Liver (tissue), 9 donors: ENCODE measurements around the gene LRRC74A. TPM values are rescaled to one million over a fixed set of nuclear protein-coding genes. Genes with fewer than 3 reads are reported as not detected.

Source experiments
- DNase-seq: peaks from one replicate; pipeline ENCODE4 v3.0.0-alpha.2; 2017; ENCODE audit warnings: low spot score
- H3K27ac ChIP-seq, 2 donors: one replicate each; pipeline ENCODE4 v1.7.0; 2013; ENCODE audit warnings: inconsistent platforms in 2 of 2, low read length in 2 of 2, control low read depth in 1 of 2, low read depth in 1 of 2, mild to moderate bottlenecking in 1 of 2
- H3K27me3 ChIP-seq, 4 donors: one replicate each; pipeline versions ENCODE4 v1.6.1 to v1.7.0; 2013; ENCODE audit warnings: low read length in 3 of 4, inconsistent platforms in 1 of 4, mild to moderate bottlenecking in 1 of 4, moderate library complexity in 1 of 4; ENCODE audit not compliant: control insufficient read depth in 4 of 4, insufficient read depth in 4 of 4
- H3K36me3 ChIP-seq, 4 donors: one replicate each; pipeline versions ENCODE4 v1.6.1 to v1.7.0; 2013; ENCODE audit warnings: low read length in 3 of 4, mild to moderate bottlenecking in 3 of 4, low read depth in 1 of 4, moderate library complexity in 1 of 4; ENCODE audit not compliant: control insufficient read depth in 4 of 4, insufficient read depth in 3 of 4
- H3K4me1 ChIP-seq, 4 donors: one replicate each; pipeline versions ENCODE4 v1.6.1 to v1.7.0; 2013; ENCODE audit warnings: low read length in 3 of 4, mild to moderate bottlenecking in 3 of 4, moderate library complexity in 1 of 4; ENCODE audit not compliant: control insufficient read depth in 4 of 4, insufficient read depth in 4 of 4
- H3K4me3 ChIP-seq, 3 donors: one replicate each; pipeline versions ENCODE4 v1.6.1 to v1.7.0; 2013; ENCODE audit warnings: low read length in 3 of 3, control low read depth in 1 of 3, low read depth in 1 of 3, mild to moderate bottlenecking in 1 of 3
- H3K9ac ChIP-seq, 2 donors: one replicate each; pipeline ENCODE4 v1.7.0; 2013; ENCODE audit warnings: low read length in 2 of 2, mild to moderate bottlenecking in 2 of 2, moderate library complexity in 2 of 2, control low read depth in 1 of 2, low read depth in 1 of 2
- H3K9me3 ChIP-seq, 4 donors: one replicate each; pipeline versions ENCODE4 v1.6.1 to v1.7.0; 2013; ENCODE audit warnings: low read length in 3 of 4; ENCODE audit not compliant: control insufficient read depth in 4 of 4
- ATF3 ChIP-seq: IDR thresholded peaks from 2 replicates; pipeline ENCODE4 v1.6.1; 2016; ENCODE audit warnings: antibody characterized with exemption
- CTCF ChIP-seq: fragments of 150-350 bp; IDR thresholded peaks from 2 replicates; pipeline ENCODE4 v1.5.1; 2017; ENCODE audit warnings: improper control_type of control experiment, low read depth, low read length; ENCODE audit not compliant: missing input control
- FOXA1 ChIP-seq: IDR thresholded peaks from 2 replicates; pipeline ENCODE4 v1.6.1; 2016; ENCODE audit warnings: antibody characterized with exemption
- GABPA ChIP-seq, 2 donors: IDR thresholded peaks in 1 of 2; conservative IDR thresholded peaks in 1 of 2; 2 replicates each; pipeline ENCODE4 v1.6.1; 2016; ENCODE audit warnings: antibody characterized with exemption in 2 of 2, mild to moderate bottlenecking in 1 of 2, moderate library complexity in 1 of 2
- HNF4A ChIP-seq, 2 donors: conservative IDR thresholded peaks; 2 replicates each; pipeline ENCODE4 v1.6.1; 2016; ENCODE audit warnings: antibody characterized with exemption in 2 of 2, mild to moderate bottlenecking in 2 of 2
- JUND ChIP-seq, 2 donors: IDR thresholded peaks; 2 replicates each; pipeline ENCODE4 v1.6.1; 2016; ENCODE audit warnings: antibody characterized with exemption in 2 of 2
- MAX ChIP-seq: IDR thresholded peaks from 2 replicates; pipeline ENCODE4 v1.6.1; 2016; ENCODE audit warnings: antibody characterized with exemption
- NR2F2 ChIP-seq: IDR thresholded peaks from 2 replicates; pipeline ENCODE4 v1.6.1; 2016; ENCODE audit warnings: antibody characterized with exemption
- RAD21 ChIP-seq, 2 donors: IDR thresholded peaks; 2 replicates each; pipeline ENCODE4 v1.6.1; 2016; ENCODE audit warnings: antibody characterized with exemption in 2 of 2, mild to moderate bottlenecking in 2 of 2
- RXRA ChIP-seq, 2 donors: IDR thresholded peaks; 2 replicates each; pipeline ENCODE4 v1.6.1; 2017 to 2018; ENCODE audit warnings: antibody characterized with exemption in 2 of 2, mild to moderate bottlenecking in 1 of 2
- TAF1 ChIP-seq: conservative IDR thresholded peaks from 2 replicates; pipeline ENCODE4 v1.6.1; 2016; ENCODE audit warnings: antibody characterized with exemption, mild to moderate bottlenecking
- YY1 ChIP-seq: IDR thresholded peaks from 2 replicates; pipeline ENCODE4 v1.6.1; 2016; ENCODE audit warnings: antibody characterized with exemption, mild to moderate bottlenecking
- ZBTB33 ChIP-seq: IDR thresholded peaks from 2 replicates; pipeline ENCODE4 v1.6.1; 2016; ENCODE audit warnings: antibody characterized with exemption
- WGBS: extraction: QIAGEN DNeasy Blood & Tissue Kit; methylation state at CpG from one replicate; pipeline ENCODE4 v1.1.7; 2013; 5-methylcytosine and 5-hydroxymethylcytosine counted together
- polyA plus RNA-seq, 2 donors: library from polyadenylated mRNA; stranded (reverse) in 1 of 2; unstranded in 1 of 2; fragments of 200-250 nt in 1 of 2; fragments of >200 nt in 1 of 2; fragmentation: Nextera tagmentation in 1 of 2; extraction: Ambion mirVana in 1 of 2; gene quantifications; one replicate each; pipeline versions ENCODE4 v1.2.1 to v1.2.3, GENCODE V29; 2013 to 2015
- total RNA-seq, 2 donors: library from RNA; depleted of rRNA; stranded (reverse); fragments of >200 nt; gene quantifications; one replicate each; pipeline ENCODE4 v1.2.3, GENCODE V29; 2014
- donor health status: healthy.
- donor health status: healthy.
- donor health status: healthy.
- donor health status: healthy.
- donor health status: healthy.

The LRRC74A gene
- total and polyA plus RNA-seq, 4 donors: not detected

GRCh38 chr14:76778546-76779215 is 47.5 kb upstream of the LRRC74A start:
- Histone ChIP-seq H3K4me3 (no peak overlapping the region), H3K9ac (no peak overlapping the region), H3K36me3 (peaks cover 0 to 15% (median 6%) of the 10 kb centered on the region in 4 donors), H3K4me1 (peaks cover 0 to 9% (median 0%) of the 10 kb centered on the region in 4 donors), H3K27ac (no peak overlapping the region), H3K27me3 (no peaks in the 10 kb centered on the region), H3K9me3 (no peaks in the 10 kb centered on the region)
- TF ChIP-seq MAX (no peak), GABPA (IDR thresholded peaks at IDR 0.05 in 1 of 2, conservative IDR thresholded peaks at IDR 0.05 in 1 of 2) (no peak), RXRA (IDR thresholded peaks at IDR 0.05) (no peak), TAF1 (no peak), JUND (IDR thresholded peaks at IDR 0.05) (no peak), HNF4A (conservative IDR thresholded peaks at IDR 0.05) (no peak), ATF3 (no peak), CTCF (no peak), YY1 (no peak), NR2F2 (no peak), FOXA1 (no peak), RAD21 (IDR thresholded peaks at IDR 0.05) (no peak), ZBTB33 (no peak)
- WGBS: 93% methylated on average over 16 of the region's 16 CpGs
- DNase-seq: no peak

- Histone ChIP-seq H3K27ac (no peak overlapping the region), H3K4me3 (no peak overlapping the region), H3K36me3 (peaks cover 0 to 22% (median 7%) of the 10 kb centered on the region in 4 donors), H3K9me3 (no peaks in the 10 kb centered on the region), H3K4me1 (peaks cover 0 to 5% (median 0%) of the 10 kb centered on the region in 4 donors), H3K9ac (no peak overlapping the region), H3K27me3 (no peaks in the 10 kb centered on the region)
- DNase-seq: no peak
- 96% methylated on average over 7 of the region's 7 CpGs for WGBS
- TF ChIP-seq HNF4A (conservative IDR thresholded peaks at IDR 0.05): no peak
Observed at GRCh38 chr14:76779221-76780057, 46.8 kb upstream of the LRRC74A start.
